Epithelial cell of esophagus (primary cell): ENCODE results near the gene BLMH.

Source experiments
- DNase-seq: peaks from one replicate; pipeline ENCODE4 v3.0.0; 2010; ENCODE audit warnings: low read depth
- H3K4me3 ChIP-seq: 2 replicates; pipeline ENCODE4 v1.5.1; 2011; ENCODE audit warnings: mild to moderate bottlenecking, low read length, control low read depth
- CTCF ChIP-seq: IDR thresholded peaks from 2 replicates; pipeline ENCODE4 v1.5.1; 2011; ENCODE audit warnings: low read depth, mild to moderate bottlenecking, low read length, control low read depth, inconsistent platforms; ENCODE audit not compliant: insufficient read depth; ENCODE audit errors: missing control alignments

BLMH gene

GRCh38 chr17:30291543-30292285 is at the start of gene BLMH:
Gene BLMH (minus strand): TSS chr17:30291944. CDS start chr17:30291819, 125 bp downstream.
- no peak for TF ChIP-seq CTCF
- peak; percentile 69 for DNase-seq
- H3K4me3 ChIP-seq: peak within 1 kb of the TSS; percentile 86

GRCh38 chr17:30340801-30341356 is 49.1 kb upstream of the BLMH start:
- DNase-seq: no peak
- no peak for TF ChIP-seq CTCF
- no peak overlapping the region for H3K4me3 ChIP-seq

DNA sequence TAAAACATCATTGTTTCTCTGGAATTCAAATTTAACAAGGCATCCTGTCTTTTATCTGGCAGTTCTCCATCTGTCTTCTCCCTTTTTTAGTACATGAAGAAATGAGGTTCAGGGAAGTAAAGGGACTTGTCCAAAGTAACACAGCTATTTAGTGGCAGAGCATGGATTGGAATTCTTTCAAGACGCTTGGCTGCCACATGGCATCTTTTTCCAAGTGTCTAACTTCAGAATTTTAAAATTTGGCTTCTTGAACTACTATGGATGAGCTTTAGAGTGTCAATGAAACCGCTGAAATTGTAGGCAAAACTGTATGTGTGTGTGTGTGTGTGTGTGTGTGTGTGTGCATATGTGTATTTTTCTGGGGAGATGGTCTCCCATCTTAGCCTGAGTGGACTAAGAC is 47.3 kb upstream of the BLMH start:
- no peak for DNase-seq
- H3K4me3 ChIP-seq: no peak overlapping the region
- TF ChIP-seq CTCF: no peak

- H3K4me3 ChIP-seq: no peak overlapping the region
- no peak for TF ChIP-seq CTCF
- no peak for DNase-seq
These were observed 45.8 kb upstream of the BLMH start for GRCh38 chr17:30337393-30337999.

DNA sequence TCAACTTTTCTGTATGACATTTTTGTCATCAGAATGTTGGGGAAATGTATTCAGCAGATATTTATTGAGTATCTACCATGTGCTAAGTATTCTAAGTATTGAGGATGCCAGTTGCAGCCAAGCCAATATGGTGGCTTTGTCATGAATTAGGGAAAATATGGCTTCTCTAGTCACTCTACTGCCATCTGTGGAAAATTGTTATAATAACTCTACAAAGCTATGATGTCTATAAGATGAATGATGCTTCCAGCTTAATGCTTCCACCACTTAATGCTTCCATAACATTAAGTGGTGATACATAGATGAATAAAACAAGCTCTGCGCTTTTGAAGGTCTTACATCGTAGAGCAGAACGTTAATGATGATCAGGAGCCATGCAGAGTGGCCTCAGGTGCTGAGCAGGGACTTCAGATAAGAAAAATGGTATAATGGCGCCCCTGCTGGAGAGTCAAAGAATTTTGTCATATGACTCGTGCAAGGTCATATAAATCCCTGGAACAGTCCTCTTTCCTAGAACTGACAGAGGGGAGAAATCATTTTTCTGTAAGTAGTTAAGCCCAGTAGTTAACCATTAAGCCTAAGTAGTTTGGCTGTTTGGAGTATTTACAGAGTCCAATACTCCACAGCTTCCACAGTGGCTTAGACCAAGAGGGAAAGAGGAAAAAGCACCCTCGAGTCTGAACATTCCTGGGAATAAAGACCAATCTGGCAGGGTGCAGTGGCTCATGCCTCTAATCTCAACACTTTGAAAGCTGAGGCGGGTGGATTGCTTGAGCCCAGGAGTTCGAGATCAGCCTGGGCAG is 44.8 kb upstream of the BLMH start:
- DNase-seq: peak; percentile 75
- H3K4me3 ChIP-seq: no peak overlapping the region
- TF ChIP-seq CTCF: peak; percentile 65

DNA sequence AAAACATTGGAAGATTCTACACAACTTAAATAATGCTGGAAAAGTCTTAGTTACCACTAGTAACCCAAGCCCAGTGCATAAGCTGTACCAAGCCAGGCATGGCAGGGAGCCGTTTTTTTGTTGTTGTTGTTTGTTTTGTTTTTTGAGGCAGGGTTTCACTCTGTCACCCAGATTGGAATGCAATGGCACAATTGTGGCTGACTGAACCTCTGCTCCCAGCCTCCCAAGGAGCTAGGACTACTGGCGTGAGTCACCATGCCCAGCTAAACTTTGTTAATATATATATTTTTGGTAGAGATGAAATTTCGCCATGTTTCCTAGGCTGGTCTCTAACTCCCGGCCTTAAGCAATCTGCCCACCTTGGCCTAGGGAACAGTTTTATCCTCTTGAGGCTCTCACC is 42.7 kb upstream of the BLMH start:
- H3K4me3 ChIP-seq: no peak overlapping the region
- DNase-seq: no peak
- no peak for TF ChIP-seq CTCF
